ENCODE results near the gene ANO8.
"Not testable (repeated sequence)": the region's sequence is repeated elsewhere in the genome, so short reads cannot be mapped to it uniquely, and the experiment has no call there.

Gene ANO8

GRCh38 chr19:17292301-17293074 lies 42.2 kb downstream of the ANO8 start:
- FAIRE-seq (peak; percentile 97), DNase-seq (ENCODE audit: insufficient read length) (peak; percentile 98)
- TF ChIP-seq POLR2A (IDR thresholded peaks at IDR 0.05; ENCODE audit: low read depth, low read length) (peak; percentile 64; the same call in 1 of the 2 replicates), POLR2AphosphoS5 (IDR thresholded peaks at IDR 0.05; ENCODE audit: low read depth, low read length) (0 out of 2 replicates have a peak, but pooled peaks have one; percentile 19), TAF1 (IDR thresholded peaks at IDR 0.05; ENCODE audit: borderline replicate concordance, low read depth, low read length) (no peak)

DNA sequence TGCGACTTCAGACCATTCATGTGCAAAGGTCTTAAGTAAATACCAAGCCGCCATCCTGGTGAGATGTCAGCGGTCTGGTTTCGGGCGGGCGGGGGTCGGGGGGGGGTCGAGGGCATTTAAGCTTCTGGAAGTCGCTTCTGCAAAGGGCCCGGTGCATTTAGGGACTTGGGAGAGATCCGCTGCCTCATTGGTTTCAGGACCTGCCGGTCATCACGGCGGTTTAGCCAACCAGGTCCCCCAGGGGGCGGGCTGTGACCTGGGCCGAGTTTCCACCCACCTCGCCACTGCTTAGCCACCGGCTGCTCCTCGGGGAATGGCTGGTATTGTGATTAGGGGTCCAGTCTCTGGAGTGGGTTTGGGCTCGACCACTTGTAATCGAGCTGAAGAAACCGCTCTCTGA lies 45.2 kb downstream of the ANO8 start:
- peak; percentile 79 for FAIRE-seq
- DNase-seq (ENCODE audit: insufficient read length) = peak; percentile 88
- TF ChIP-seq POLR2AphosphoS5 (IDR thresholded peaks at IDR 0.05; ENCODE audit: low read depth, low read length) (no peak), TAF1 (IDR thresholded peaks at IDR 0.05; ENCODE audit: borderline replicate concordance, low read depth, low read length) (no peak), POLR2A (IDR thresholded peaks at IDR 0.05; ENCODE audit: low read depth, low read length) (no peak)

DNA sequence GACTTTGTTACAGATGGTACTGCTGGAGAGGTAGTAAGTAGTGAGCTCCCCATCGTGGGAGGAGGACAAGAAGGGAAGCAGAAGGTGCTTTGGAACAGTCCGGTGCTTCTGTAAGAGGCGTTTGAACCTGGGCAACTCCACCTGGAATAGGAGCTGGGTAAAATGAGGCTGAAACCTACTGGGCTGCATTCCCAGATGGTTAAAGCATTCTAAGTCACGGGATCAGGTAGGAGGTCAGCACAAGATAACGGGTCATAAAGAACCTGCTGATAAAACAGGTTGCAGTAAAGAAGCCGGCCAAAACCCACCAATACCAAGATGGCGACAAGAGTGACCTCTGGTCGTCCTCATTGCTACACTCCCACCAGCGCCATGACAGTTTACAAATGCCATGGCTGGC lies 47.9 kb downstream of the ANO8 start:
- FAIRE-seq (no peak), DNase-seq (ENCODE audit: insufficient read length) (no peak)
- TF ChIP-seq TAF1 (IDR thresholded peaks at IDR 0.05; ENCODE audit: borderline replicate concordance, low read depth, low read length) (no peak), POLR2A (IDR thresholded peaks at IDR 0.05; ENCODE audit: low read depth, low read length) (no peak), POLR2AphosphoS5 (IDR thresholded peaks at IDR 0.05; ENCODE audit: low read depth, low read length) (no peak)

DNA sequence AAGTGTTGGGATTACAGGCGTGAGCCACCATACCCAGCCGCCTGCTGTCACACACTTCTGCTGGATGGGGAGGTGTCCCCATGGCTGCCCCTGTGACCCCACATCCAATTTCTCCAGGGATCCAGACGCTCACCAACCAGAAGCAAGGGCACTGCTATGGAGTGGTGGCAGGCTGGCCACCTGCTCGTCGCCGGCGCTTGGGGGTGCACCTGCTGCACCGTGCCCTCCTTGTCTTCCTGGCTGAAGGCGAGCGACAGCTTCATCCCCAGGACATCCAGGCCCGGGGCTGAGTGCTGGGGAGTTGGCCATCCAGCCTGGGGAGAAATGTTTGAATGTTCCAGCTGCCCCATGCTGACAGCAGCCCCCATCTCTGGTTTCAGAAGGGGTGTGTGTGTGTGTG lies 48.4 kb downstream of the ANO8 start:
- FAIRE-seq (no peak), DNase-seq (ENCODE audit: insufficient read length) (no peak)
- TF ChIP-seq TAF1 (IDR thresholded peaks at IDR 0.05; ENCODE audit: borderline replicate concordance, low read depth, low read length) (no peak), POLR2A (IDR thresholded peaks at IDR 0.05; ENCODE audit: low read depth, low read length) (no peak), POLR2AphosphoS5 (IDR thresholded peaks at IDR 0.05; ENCODE audit: low read depth, low read length) (no peak)

- TF ChIP-seq TAF1 (IDR thresholded peaks at IDR 0.05; ENCODE audit: borderline replicate concordance, low read depth, low read length) (no peak), POLR2A (IDR thresholded peaks at IDR 0.05; ENCODE audit: low read depth, low read length) (no peak), POLR2AphosphoS5 (IDR thresholded peaks at IDR 0.05; ENCODE audit: low read depth, low read length) (no peak)
- FAIRE-seq = no peak
- DNase-seq (ENCODE audit: insufficient read length) = no peak
Measured at GRCh38 chr19:17285415-17286135, 49.1 kb downstream of the ANO8 start.

DNA sequence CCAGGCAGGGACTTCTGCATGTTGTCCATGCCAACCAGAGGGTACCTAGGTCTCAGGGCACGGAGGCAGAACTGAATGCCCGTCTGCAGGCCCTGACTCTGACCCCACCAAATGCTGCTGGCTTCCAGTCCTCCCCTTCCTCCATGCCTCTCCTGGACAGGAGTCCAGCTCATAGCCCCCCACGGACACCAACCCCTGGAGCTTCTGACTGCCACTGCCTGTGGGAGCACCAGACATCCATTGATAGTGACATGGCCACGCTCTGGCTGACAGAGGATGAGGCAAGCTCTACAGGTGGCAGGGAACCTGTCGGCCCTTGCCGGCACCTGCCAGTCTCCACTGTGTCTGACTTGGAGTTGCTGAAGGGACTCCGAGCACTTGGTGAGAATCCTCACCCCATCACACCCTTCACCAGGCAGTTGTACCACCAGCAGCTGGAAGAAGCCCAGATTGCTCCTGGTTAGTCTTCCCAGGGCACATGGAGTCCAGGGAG lies 51.1 kb downstream of the ANO8 start:
- TF ChIP-seq TAF1 (IDR thresholded peaks at IDR 0.05; ENCODE audit: borderline replicate concordance, low read depth, low read length) (no peak), POLR2AphosphoS5 (IDR thresholded peaks at IDR 0.05; ENCODE audit: low read depth, low read length) (no peak), POLR2A (IDR thresholded peaks at IDR 0.05; ENCODE audit: low read depth, low read length) (no peak)
- FAIRE-seq = no peak
- no peak for DNase-seq (ENCODE audit: insufficient read length)

DNA sequence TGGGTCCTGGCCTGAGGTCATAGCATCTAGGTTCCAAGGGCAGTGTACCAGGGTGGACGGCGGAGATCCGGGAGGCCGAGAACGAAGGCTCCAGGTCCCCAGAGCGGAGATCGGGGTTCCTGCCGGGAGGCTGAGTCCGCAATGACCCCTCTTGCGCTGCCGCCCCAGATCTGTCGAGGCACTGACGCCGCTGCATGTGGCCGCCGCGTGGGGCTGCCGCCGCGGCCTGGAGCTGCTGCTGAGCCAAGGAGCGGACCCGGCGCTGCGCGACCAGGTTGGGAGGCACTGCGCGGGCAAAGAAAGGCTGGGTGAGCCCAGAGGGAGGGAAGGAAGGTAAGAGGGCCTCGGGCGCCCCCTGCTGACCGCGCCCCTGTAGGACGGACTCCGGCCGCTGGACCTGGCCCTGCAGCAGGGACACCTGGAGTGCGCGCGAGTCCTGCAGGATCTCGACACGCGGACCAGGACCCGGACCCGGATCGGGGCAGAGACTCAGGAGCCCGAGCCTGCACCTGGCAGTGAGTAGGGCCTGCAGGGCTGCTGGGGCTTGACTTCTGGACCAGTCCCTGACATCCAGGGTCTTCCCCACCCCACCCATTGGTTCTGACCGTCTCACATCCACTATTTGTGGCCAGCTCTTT lies 52.0 kb downstream of the ANO8 start:
- TF ChIP-seq TAF1 (IDR thresholded peaks at IDR 0.05; ENCODE audit: borderline replicate concordance, low read depth, low read length) = no peak
- TF ChIP-seq POLR2AphosphoS5 (IDR thresholded peaks at IDR 0.05; ENCODE audit: low read depth, low read length) = no peak
- TF ChIP-seq POLR2A (IDR thresholded peaks at IDR 0.05; ENCODE audit: low read depth, low read length) = peak; percentile 28; the same call in 1 of the 2 replicates
- peak; percentile 93 for DNase-seq (ENCODE audit: insufficient read length)
- peak; percentile 97 for FAIRE-seq

DNA sequence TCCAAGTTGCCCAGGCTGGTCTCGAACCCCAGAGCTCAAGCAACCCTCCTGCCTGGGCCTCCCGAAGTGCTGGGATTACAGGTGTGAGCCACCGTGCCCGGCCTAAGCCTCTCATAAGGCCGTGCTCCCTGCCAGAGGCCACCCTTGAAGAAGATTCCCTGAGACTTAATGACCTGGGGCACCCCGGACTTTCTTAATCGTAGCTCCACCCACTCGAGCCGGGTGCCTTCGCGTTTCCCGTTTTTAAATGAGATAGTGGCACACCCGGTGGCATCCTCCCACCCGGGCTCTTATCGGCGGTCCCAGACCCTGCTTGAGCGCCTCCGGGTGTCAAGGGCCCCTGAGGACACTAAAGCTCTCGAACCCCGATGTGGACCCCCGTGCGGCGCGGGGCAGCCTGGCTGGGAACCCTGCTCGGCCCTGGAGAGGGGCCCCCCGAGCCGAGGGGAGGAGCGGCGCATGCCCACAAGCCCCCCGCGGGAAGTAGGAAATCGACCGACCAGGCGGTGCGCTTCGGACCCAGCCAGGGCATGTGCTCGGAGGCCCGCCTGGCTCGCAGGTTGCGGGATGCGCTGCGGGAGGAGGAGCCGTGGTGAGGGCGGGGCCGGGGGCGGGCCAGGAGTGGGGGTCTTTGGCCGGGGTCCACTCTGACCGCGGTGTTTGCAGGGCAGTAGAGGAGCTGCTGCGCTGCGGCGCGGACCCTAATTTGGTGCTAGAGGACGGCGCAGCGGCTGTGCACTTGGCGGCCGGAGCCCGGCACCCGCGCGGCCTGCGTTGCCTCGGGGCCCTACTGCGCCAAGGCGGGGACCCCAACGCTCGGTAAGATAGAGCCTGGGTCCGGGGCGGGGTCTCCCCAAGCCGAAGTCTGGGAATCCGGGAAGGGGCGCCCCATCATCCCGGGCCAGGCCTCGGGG lies 53.0 kb downstream of the ANO8 start, which contains the start of gene ANKLE1:
TSS of gene ANKLE1 (plus strand) at position 511 of the 914 bp plus-strand sequence. CDS start at position 531, 20 bp downstream.
- TF ChIP-seq POLR2AphosphoS5 (IDR thresholded peaks at IDR 0.05; ENCODE audit: low read depth, low read length) (no peak), POLR2A (IDR thresholded peaks at IDR 0.05; ENCODE audit: low read depth, low read length) (peak; percentile 51; the same call in 1 of the 2 replicates), TAF1 (IDR thresholded peaks at IDR 0.05; ENCODE audit: borderline replicate concordance, low read depth, low read length) (no peak)
- DNase-seq (ENCODE audit: insufficient read length) (peak; percentile 80), FAIRE-seq (peak; percentile 94)

- FAIRE-seq (no peak), DNase-seq (ENCODE audit: insufficient read length) (no peak)
- TF ChIP-seq POLR2AphosphoS5 (IDR thresholded peaks at IDR 0.05; ENCODE audit: low read depth, low read length) (no peak), TAF1 (IDR thresholded peaks at IDR 0.05; ENCODE audit: borderline replicate concordance, low read depth, low read length) (no peak), POLR2A (IDR thresholded peaks at IDR 0.05; ENCODE audit: low read depth, low read length) (no peak)
Measured at GRCh38 chr19:17279436-17279835, 55.2 kb downstream of the ANO8 start.

GRCh38 chr19:17275441-17276175 lies 59.0 kb downstream of the ANO8 start:
- no peak for DNase-seq (ENCODE audit: insufficient read length)
- no peak for FAIRE-seq
- TF ChIP-seq POLR2AphosphoS5 (IDR thresholded peaks at IDR 0.05; ENCODE audit: low read depth, low read length) (no peak), TAF1 (IDR thresholded peaks at IDR 0.05; ENCODE audit: borderline replicate concordance, low read depth, low read length) (no peak), POLR2A (IDR thresholded peaks at IDR 0.05; ENCODE audit: low read depth, low read length) (no peak)

GRCh38 chr19:17274892-17275291 lies 59.8 kb downstream of the ANO8 start:
- FAIRE-seq; DNase-seq (ENCODE audit: insufficient read length): not testable (repeated sequence)

Measured in GM12892 (cell line).